Upper lobe of left lung (tissue), 4 donors: ENCODE results near the gene COL6A6.

Experiments used
- CTCF ChIP-seq, 6 experiments: fragments of 450-650 bp in 4 of 6; fragments of 200-600 bp in 2 of 6; sonication (generic) in 2 of 6; IDR thresholded peaks; one replicate each; pipeline ENCODE4 v1.5.1; 2016 to 2019; ENCODE audit warnings: antibody characterized with exemption in 6 of 6
- EP300 ChIP-seq, 4 donors: sonication (generic); formaldehyde crosslinking; IDR thresholded peaks; one replicate each; pipeline ENCODE4 v1.5.1; 2017; ENCODE audit warnings: antibody characterized with exemption in 4 of 4, control low read depth in 2 of 4
- POLR2A ChIP-seq, 4 donors: fragments of 450-650 bp; IDR thresholded peaks; one replicate each; pipeline ENCODE4 v1.5.1; 2016 to 2017; ENCODE audit warnings: antibody characterized with exemption in 4 of 4, mild to moderate bottlenecking in 2 of 4
- POLR2AphosphoS5 ChIP-seq, 2 donors: sonication (generic); formaldehyde crosslinking; IDR thresholded peaks; one replicate each; pipeline ENCODE4 v1.5.1; 2017; ENCODE audit warnings: antibody characterized with exemption in 2 of 2

DNA sequence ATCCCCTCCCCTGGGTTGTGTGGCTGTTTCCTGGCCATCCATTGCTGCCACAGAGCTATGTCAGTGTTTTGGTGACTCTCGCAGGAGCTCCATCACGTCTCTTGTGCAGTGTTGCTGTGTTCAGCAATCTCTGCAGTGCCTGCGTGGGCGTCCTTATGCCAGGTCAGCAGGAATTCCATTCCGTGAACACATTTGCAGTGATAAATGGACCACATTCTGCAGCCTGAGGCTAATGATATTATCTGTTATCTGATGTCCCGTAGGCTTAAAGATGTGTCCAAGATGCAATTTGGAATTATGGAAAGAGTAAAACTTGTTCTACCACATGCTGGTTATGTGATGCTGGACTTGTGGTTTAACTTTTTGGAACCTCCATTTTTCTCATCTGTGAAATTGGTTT is 25.5 kb upstream of the COL6A6 start:
- no peak for TF ChIP-seq CTCF (IDR thresholded peaks at IDR 0.05)
- TF ChIP-seq POLR2AphosphoS5 (IDR thresholded peaks at IDR 0.05) = no peak
- no peak for TF ChIP-seq POLR2A (IDR thresholded peaks at IDR 0.05)
- TF ChIP-seq EP300 (IDR thresholded peaks at IDR 0.05) = no peak
